NCI-H2196 treated with DMSO at 0.1 percent for 48 hours (cell line): Measurements from ENCODE around the gene ASIC3.

Source experiments
- DNase-seq: peaks from one replicate; lab custom pipeline; 2025; ENCODE audit not compliant: unreplicated experiment; lab: John Stamatoyannopoulos, UW

Gene ASIC3

DNA sequence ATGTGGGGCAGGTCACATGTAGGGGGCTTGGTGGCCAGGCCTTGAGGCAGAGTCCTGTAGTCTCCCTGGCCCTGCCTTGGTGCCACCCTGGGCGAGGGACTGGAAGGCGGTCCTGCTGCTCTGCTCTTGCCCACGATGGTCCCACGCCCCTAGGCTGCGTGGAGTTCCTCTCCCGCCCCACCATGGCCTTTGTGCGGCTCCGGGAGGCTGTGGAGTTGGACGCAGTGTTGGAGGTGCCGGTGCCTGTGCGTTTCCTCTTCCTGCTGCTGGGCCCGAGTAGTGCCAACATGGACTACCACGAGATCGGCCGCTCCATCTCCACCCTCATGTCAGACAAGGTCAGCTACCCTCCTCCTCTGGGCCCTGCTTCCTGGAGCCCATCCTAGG, 22.2 kb downstream of the ASIC3 start:
- DNase-seq = no peak

DNA sequence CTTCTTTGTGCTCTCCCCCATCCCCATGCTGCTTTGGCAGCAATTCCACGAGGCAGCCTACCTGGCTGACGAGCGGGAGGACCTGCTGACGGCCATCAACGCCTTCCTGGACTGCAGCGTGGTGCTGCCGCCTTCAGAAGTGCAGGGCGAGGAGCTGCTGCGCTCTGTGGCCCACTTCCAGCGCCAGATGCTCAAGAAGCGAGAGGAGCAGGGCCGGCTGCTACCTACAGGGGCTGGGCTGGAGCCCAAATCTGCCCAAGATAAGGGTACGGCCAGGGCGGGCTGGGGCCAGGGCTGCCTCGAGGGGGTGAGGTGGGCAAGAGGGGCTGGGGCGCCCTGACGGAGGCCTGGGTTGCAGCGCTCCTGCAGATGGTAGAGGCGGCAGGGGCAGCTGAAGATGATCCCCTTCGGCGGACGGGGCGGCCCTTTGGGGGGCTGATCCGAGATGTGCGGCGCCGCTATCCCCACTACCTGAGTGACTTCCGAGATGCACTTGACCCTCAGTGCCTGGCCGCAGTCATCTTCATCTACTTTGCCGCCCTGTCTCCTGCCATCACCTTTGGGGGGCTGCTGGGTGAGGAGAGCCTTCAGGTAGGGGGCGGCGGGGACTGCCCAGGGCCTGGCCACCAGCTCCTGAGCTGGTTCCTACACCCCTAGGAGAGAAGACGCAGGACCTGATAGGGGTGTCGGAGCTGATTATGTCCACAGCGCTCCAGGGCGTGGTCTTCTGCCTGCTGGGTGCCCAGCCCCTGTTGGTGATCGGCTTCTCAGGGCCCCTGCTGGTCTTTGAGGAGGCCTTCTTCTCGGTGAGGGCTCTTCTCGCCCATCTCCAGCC, 22.9 kb downstream of the ASIC3 start:
- no peak for DNase-seq

DNA sequence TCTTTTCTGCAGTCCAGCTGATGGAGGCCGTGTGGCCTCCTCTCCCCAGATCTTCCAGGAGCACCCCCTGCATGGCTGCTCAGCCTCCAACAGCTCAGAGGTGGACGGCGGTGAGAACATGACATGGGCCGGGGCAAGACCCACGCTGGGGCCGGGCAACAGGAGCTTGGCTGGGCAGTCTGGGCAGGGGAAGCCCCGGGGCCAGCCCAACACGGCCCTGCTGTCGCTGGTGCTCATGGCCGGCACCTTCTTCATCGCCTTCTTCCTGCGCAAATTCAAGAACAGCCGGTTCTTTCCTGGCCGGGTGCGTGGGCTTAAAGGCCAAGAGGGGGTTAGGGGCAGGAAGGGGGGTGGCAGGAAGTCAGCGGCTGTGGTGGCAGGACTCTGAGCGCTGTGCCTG, 25.7 kb downstream of the ASIC3 start:
- DNase-seq = no peak

DNA sequence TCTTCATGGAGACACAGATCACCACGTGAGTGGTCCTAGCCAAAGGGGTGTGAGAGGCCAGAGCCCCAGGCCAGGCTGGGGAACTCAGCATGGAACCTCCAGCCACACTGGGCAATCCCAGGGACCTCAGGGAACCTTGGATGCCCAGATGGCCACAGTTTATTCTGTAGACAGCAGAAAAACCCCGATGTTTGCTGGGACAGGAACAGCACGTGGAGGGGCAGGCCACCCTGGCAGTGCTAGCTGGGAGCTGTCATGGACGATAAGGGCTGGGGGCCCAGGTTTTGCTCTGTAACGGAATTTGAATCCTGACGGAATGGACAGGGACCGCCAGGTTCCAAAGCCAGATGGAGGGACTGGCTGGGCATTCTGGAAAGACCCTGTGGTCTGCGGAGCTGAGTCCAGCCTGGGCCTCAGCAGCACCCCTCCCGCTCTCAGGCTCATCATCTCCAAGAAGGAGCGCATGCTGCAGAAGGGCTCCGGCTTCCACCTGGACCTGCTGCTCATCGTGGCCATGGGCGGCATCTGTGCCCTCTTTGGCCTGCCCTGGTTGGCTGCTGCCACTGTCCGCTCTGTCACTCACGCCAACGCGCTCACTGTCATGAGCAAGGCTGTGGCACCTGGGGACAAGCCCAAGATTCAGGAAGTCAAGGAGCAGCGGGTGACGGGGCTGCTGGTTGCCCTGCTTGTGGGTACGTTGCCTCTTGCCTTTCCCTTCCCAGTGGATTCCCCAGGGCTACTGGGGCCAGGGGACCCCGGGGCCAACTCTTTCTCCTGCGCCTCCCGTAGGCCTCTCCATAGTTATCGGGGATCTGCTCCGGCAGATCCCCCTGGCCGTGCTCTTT, 26.7 kb downstream of the ASIC3 start:
- no peak for DNase-seq

DNA sequence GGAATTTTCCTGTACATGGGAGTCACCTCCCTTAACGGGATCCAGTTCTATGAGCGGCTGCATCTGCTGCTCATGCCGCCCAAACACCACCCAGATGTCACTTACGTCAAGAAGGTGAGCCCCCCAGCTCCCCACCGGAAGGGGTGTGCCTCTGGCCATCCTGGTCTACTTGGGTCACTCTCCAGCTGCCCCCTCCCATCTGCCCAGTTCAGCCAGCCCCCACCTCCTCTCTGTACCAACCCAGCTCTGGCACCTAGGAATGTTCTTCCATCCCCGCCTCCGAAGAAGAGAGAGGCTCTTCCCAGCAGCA, 27.3 kb downstream of the ASIC3 start:
- DNase-seq = no peak

DNA sequence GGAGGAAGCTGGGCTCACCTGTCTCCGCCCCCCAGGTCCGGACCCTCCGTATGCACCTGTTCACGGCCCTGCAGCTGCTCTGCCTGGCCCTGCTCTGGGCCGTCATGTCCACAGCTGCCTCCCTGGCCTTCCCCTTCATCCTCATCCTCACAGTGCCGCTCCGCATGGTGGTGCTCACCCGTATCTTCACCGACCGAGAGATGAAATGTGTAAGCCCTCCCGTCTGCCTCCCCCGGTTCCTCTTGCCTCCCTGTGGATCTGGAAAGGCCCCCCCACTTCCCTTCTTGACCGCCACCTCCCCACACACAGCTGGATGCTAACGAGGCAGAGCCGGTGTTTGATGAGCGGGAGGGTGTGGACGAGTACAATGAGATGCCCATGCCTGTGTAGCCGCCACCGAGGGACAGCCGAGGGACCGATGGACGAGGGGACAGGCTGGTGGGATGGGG, 27.7 kb downstream of the ASIC3 start:
- no peak for DNase-seq

DNA sequence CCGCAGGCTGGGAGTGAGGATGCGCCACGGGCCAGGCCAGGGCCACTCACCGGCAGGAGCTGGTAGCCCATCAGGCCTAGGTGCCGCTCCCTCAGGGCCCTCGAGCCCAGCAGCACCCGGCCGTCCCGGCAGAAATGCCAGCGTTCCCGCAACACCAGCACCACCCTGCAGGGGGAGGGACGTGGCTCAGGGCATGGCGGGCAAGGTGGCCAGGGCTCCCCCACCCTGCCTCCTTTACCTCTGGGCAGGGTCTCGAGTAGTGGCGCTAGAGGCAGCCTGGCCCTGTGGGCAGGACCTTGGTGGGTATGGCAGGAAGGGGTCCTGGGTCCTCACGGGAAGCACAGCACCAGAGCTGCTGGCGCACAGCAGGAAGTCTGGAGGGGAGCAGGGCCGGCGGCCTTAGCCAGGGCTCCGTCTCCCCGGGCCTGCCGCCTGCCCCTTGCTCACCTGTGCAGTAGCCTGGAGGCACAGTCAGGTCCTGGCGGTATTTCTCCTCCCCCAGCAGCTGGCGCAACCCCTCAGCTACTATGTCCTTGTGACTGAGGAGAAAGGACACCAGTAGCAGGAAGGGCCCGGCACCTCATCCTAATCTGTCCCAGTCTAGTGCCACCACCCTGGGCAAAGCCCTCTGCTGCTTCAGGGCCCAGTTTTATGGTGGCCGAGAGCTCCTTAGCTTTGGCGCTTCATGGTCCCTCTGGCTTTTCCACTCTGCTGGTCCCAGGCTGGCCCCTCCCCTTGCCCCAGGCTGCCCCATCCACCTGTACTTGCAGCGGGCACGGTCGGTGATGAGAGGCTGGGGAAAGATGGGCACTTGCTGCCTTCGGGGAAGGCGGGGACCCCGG, 28.8 kb downstream of the ASIC3 start:
- no peak for DNase-seq

DNA sequence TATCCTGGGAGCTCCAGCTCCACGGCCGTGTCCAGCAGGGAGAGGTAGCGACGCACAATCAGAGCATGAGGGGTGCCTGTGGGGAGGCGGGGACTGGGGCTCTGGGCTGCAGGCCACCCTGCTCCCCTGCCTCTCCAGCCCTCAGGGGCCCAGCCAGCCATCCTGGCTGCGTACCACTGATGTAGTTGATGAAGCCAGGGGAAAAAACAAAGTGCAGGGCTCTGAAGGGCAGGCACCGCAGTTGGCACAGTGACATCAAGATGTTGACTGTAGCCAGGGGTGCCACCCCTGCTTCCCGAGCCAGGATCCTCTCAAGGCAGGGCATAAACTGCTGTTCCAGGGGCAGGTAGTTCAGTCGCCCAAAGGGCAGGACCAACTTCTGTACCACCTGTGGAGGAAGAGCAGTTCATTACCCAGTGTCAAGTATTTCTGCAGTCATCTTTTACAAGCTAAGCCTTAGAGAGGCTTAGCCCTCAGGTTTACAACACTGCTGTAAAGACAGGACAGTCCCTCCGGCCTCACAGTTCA, 29.4 kb downstream of the ASIC3 start:
- DNase-seq = no peak

DNA sequence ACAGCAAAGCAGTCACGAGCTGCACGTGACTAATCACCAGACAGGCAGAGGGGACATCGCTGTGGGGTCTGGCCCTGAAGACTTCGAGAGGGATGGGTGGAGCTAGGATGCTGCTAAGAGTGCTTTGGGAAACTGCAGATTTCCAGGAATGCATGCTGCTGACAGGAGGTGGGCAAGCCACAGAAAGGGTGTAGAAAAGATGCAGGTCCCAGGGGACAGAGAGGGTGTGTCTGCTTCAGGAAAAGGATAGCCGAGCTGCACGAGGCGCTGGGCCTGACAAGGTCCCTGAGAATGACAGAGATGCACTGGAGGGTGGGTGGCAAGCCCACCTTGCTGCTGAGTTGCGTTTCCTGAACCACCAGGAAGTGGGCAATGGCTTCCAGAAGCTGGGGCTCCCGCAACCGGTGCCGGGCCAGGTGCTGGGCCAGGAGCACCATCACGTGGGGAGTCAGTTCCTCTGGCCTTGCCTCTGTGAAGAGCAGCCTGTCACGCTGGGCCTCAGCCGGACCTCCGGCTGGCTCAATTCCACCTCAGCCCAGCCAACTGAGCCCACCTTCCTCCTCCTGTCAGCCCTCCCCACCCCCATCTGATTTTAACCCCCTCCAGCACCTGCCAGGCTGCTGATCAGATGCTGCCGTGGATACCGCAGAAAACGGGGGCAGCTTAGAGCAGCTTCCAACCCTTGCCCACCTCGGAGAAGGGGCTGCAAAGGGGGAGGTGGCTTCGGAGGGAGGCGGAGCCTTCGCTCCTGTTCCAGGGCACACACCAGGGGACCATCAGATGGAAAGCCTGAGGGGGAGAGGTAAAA, 30.1 kb downstream of the ASIC3 start:
- DNase-seq = no peak

DNA sequence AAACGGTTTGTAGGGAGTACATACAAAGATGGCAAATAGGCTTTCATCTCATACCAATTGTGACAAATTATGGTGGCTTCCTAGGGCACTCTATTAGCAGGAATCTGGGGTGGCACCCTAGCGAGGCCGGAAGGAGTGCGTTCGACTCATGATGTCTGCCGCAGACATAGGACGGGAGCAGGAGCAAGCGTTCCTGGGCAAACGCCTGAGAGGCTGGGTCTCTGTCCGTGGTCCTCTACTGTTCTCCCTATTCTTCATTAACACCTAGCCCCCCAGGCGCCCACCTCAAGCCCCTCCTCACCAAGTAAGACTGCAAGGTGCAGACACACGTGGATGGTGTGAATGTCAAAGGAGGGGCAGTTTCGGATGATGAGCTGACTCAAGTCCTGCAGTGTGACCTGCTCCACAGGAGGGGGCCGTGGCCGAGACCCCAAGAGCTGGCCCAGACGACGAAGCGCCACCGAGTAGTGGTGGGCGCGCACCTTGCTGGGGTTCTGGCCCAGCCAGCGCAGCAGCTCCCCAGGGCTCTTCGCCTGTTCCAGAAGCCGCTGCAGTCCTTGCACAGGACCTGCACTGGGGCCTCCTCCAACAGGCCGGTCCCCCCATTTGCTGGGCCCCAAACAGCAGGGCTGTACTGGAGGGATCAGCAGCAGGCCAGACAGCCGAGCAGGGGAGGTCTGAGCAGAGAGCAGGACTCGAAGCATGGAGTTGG, 31.0 kb downstream of the ASIC3 start:
- DNase-seq = no peak

DNA sequence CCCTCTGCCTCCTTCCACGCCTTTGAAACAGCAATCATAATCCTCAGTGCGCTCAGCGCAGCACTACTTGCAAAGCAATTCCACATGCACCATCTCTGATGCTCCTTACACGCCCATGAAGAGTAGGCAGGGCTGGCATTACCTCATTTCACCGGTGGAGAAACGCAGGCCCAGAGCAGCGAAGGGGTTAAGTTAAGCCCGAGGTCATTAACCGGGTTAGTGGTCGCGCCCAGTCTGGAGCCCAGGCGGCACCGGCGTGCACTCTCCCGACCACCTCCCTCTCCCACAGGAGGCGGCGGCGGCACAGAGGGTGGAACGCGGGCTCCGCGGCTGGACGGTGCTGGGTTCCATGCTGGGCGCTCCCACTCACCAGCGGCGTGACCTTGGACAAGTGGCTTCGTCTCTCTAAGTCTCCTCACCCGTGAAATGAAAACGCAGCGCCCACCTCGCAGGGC, 31.8 kb downstream of the ASIC3 start:
- DNase-seq = no peak

DNA sequence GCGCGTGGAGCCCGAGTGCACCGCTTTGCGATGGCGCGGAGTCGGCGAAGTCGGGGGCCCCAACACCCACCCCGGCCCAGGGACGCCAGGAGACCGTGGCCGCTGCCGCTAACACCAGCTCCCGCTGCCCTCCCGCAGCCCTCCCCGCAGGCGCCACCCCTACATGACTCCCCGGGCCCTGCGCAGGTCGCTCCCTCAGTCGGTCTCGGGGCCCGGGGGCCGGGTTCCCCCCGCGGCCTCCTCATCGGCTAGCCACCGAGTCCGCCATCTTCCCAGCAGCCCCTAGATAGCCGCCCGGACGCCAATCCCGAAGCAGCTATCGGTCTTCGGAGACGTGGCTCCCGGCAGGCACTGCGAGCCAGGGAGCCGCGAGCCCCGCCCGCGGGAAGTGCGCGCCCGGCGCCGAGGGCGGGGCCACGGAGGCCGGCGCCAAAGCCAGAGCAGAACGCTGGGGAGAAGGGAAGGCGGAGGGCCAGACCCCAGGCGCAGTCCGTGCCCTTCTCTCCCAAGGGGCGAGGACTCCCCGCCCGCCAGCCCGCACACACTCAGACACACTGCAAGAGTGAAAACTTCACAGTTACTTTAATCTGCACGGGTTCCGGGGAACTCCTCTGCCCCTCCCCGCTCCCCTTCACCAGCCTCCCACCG, 32.3 kb downstream of the ASIC3 start, which contains the start of gene FASTK:
Gene FASTK (minus strand): TSS at position 288 of the 648 bp plus-strand sequence. CDS start 43 bp downstream, at position 245.
- peak; percentile 49 for DNase-seq

DNA sequence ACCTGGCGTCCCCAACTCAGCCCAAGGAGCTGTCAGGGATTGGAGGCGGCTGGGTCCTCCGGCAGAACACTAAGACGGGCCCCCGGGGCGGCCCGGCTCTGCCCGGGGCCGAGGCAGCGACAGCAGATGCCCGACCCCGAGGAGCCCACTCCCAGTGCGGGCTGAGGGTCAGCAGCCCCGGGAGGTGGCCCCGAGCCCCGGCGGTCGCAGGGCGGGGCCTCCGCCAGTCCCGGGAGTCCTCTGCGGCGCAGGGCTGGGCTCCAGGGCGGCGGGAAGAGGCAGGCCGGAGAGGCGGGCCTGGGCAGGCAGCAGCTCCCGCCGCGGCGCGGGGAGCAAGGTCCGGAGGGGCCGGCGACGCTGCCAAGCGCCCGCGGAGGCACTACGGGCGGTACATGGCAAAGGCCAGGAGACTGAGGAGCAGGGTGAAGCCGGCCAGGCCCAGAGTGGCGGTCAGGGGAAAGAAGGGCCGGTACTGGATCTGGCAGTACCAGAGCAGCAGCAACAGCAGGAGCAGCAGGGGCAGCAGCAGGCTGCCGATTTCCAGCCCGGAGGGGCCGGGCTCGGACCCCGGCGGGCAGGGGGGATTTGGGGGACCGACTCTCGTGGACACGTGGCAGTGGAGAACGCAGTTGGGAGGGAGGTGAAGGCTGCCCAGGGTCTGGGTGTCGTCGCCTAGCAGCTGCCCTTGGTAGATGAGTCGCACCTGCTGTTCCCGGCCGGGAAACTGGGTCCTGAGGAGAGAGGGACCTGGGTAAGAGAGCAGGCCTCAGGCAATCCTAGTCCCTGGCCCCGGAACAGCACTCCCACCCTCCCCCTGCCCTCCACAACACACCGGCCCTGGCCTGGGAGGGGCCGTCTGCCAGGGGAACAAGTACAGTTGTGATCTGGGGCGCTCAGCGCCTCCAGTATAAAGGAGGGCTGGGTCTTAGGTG, 33.1 kb downstream of the ASIC3 start:
- DNase-seq = no peak

DNA sequence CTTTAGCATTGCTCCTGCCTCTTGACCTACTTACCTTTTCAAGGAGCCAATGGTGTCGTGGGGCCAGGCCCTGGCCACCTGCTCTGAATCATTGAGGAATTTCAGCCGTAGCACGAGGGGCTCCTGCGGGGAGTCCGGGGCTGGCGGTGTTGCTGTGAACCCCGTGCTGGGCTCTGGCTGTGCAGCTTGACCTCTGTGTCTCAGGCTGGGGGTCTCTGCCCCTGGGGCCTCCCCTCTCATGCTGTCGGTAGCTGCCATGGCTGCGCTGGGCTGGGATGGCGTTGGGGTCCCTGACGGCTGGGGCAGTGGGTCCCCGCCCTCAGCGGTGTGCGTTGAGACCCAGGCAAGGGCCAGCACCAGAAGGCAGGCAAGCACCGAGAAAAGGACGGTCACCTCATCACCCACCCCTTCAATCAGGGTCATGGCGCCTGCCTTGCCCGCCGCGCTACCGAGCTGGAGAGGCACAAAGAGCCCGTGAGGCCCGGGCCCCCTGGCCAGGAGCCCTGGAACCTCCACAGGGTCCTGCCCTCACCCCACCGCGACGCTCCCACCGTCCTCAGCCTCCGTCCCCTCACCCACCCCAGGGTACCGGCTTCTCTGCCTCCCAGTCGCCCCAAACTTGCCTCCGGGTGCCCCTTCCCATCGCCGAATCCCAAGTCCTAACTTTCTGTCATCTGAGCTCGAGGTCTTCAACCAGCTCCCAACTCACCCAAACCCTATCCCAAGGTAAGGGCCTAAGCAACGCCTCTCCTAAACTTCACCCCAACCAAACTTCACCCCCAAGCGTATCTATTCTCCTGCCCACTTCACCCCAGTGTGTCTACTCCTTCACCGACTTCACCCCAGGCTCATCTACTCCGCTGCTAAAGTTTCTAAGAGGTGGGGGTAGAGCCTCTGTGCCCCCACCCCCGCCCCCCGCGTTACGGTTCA, 34.1 kb downstream of the ASIC3 start:
- DNase-seq = no peak

DNA sequence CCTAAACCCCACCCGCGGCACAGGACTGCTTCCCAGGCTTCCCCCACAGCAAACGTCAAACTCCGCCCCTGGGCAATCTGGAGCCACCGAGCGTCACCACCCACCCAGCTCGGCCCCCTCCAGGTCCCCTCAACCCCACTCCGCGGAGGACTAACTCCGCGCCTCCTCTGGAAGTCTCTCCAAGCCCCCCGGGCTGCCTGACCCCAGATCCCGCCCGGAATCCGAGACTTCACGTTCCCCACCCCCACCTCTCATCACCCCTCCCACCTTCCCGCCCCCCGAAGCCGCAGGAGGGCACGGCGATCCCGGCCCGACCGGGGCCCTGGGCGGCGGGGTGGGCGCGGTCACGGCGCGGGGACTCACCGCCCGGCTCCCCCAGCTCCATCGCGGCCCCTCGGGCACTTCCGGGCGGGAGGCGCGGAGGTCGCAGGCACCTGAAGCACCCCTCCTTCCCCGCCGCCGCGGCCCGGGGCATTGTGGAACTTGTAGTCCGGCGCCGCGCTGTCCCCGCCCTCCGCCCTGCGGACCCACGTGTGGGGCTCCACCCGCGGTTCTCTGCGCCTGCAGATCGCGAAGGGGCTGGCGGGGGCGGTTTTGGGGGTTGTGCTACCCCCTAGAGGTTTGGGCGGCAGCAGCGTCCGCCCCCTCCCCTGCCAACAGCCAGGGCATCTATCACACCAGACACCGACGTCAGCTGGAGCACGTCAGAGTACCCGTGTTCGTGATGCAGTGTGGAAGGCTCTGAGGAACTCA, 34.9 kb downstream of the ASIC3 start, which contains the start of gene TMUB1:
Gene TMUB1 (minus strand): TSS at position 423 of the 753 bp plus-strand sequence. CDS start 930 bp downstream, outside the sequence.
- DNase-seq = peak; percentile 6

DNA sequence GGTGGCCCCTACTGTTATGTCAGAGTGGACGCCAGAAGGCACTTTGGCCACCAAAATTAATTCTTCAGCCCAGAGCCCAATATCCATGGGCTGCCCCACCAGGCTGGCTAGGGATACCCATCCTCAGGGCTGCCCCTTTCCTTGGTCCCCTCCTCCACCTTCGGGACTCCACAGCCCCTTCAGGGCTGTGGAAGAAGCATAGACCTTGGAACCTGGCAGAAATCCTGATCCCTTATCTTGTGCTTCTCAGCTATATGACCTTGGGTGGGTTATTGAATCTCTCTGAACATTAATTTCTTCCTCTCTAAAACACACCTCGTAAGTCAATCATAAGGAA, 35.5 kb downstream of the ASIC3 start:
- no peak for DNase-seq
